ENCODE data around the gene OR2M2.

DNA sequence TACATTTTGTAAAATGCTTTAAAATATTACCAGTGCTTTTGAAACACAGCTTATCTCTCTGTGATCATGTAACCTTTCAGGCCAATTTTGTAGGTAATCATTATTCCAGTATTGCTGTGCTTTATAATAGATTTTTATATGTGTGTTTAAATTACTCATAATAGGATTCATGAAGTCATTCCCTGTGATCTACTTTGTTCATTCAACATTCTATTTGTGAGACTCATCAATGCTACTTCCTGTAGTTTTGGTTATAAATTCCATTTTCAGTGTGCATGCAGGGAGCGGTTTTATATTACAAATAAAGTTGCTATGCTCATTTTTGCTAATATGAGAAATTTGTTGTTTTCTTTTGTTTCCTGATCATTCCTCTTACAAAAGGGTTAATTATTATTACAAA is 33.8 kb upstream of the OR2M2 start:
- TF ChIP-seq GATA2 (CRISPR knock-in tag; IDR thresholded peaks at IDR 0.05), result no peak
- TF ChIP-seq, protein P1, sequence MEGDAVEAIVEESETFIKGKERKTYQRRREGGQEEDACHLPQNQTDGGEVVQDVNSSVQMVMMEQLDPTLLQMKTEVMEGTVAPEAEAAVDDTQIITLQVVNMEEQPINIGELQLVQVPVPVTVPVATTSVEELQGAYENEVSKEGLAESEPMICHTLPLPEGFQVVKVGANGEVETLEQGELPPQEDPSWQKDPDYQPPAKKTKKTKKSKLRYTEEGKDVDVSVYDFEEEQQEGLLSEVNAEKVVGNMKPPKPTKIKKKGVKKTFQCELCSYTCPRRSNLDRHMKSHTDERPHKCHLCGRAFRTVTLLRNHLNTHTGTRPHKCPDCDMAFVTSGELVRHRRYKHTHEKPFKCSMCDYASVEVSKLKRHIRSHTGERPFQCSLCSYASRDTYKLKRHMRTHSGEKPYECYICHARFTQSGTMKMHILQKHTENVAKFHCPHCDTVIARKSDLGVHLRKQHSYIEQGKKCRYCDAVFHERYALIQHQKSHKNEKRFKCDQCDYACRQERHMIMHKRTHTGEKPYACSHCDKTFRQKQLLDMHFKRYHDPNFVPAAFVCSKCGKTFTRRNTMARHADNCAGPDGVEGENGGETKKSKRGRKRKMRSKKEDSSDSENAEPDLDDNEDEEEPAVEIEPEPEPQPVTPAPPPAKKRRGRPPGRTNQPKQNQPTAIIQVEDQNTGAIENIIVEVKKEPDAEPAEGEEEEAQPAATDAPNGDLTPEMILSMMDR (IDR thresholded peaks at IDR 0.05), result no peak
- TF ChIP-seq, protein P2, sequence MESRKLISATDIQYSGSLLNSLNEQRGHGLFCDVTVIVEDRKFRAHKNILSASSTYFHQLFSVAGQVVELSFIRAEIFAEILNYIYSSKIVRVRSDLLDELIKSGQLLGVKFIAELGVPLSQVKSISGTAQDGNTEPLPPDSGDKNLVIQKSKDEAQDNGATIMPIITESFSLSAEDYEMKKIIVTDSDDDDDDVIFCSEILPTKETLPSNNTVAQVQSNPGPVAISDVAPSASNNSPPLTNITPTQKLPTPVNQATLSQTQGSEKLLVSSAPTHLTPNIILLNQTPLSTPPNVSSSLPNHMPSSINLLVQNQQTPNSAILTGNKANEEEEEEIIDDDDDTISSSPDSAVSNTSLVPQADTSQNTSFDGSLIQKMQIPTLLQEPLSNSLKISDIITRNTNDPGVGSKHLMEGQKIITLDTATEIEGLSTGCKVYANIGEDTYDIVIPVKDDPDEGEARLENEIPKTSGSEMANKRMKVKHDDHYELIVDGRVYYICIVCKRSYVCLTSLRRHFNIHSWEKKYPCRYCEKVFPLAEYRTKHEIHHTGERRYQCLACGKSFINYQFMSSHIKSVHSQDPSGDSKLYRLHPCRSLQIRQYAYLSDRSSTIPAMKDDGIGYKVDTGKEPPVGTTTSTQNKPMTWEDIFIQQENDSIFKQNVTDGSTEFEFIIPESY (IDR thresholded peaks at IDR 0.05; ENCODE audit: borderline replicate concordance, low read depth), result no peak
- TF ChIP-seq SIN3A (IDR thresholded peaks at IDR 0.05; ENCODE audit: borderline replicate concordance, low read depth, low read length), result no peak
- no peak for TF ChIP-seq EP300 (IDR thresholded peaks at IDR 0.05; ENCODE audit: borderline replicate concordance in 1 of 2, low read depth in 1 of 2, low read length in 1 of 2)
- TF ChIP-seq, protein P3, sequence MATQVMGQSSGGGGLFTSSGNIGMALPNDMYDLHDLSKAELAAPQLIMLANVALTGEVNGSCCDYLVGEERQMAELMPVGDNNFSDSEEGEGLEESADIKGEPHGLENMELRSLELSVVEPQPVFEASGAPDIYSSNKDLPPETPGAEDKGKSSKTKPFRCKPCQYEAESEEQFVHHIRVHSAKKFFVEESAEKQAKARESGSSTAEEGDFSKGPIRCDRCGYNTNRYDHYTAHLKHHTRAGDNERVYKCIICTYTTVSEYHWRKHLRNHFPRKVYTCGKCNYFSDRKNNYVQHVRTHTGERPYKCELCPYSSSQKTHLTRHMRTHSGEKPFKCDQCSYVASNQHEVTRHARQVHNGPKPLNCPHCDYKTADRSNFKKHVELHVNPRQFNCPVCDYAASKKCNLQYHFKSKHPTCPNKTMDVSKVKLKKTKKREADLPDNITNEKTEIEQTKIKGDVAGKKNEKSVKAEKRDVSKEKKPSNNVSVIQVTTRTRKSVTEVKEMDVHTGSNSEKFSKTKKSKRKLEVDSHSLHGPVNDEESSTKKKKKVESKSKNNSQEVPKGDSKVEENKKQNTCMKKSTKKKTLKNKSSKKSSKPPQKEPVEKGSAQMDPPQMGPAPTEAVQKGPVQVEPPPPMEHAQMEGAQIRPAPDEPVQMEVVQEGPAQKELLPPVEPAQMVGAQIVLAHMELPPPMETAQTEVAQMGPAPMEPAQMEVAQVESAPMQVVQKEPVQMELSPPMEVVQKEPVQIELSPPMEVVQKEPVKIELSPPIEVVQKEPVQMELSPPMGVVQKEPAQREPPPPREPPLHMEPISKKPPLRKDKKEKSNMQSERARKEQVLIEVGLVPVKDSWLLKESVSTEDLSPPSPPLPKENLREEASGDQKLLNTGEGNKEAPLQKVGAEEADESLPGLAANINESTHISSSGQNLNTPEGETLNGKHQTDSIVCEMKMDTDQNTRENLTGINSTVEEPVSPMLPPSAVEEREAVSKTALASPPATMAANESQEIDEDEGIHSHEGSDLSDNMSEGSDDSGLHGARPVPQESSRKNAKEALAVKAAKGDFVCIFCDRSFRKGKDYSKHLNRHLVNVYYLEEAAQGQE (IDR thresholded peaks at IDR 0.05; ENCODE audit: low read depth, low read length), result no peak
- no peak for TF ChIP-seq EZH2phosphoT487 (IDR thresholded peaks at IDR 0.05; ENCODE audit: borderline replicate concordance, low read depth)

Measured in SK-N-SH (cell line).